SH-SY5Y (cell line): Measurements from ENCODE around the gene RPP30.

ENCODE experiments used
- GATA2 ChIP-seq: IDR thresholded peaks from 2 replicates; pipeline ENCODE4 v1.6.1; 2011; ENCODE audit warnings: mild to moderate bottlenecking, low read depth, low read length
- GATA3 ChIP-seq: IDR thresholded peaks from 2 replicates; pipeline ENCODE4 v1.6.1; 2011; ENCODE audit warnings: low read depth, mild to moderate bottlenecking, low read length, moderate library complexity

DNA sequence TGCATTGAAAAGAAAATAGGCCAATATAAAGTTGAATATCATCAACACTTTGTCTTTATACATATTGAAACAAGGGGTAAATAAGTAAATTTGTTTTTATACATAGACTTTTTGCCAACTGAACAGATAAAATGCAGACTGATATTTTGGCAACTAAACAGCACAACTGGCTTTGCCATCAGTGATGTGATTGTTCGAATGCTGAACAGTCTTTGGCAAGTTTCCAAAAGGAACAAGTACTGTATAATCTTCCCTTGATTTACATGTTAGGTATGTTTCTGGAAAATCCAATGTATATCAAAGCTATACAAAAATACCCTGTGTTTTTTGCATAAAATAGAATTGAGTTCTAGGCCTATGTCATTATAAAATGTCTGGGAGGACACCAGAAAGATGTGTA, 67.3 kb downstream of the RPP30 start:
- TF ChIP-seq GATA3 (no peak), GATA2 (no peak)
